ENCODE data around the gene ST7. TPM values are rescaled to one million over a fixed set of nuclear protein-coding genes. Genes with fewer than 3 reads are reported as not detected.

Gene ST7
- total RNA-seq, 1 experiment from 2014 or later, result 12.9 TPM

- Histone ChIP-seq H2BK120ac (ENCODE audit: low read depth, low read length, poor library complexity, severe bottlenecking) (no peak overlapping the region), H3K79me2 (ENCODE audit: insufficient read depth, low read length) (no peaks in the 10 kb centered on the region), H3K4me1 (ENCODE audit: insufficient read depth, low read length) (no peaks in the 10 kb centered on the region), H3K14ac (ENCODE audit: insufficient read depth, low read length) (no peak overlapping the region), H3K18ac (ENCODE audit: insufficient read length, low read depth, low read length) (no peak overlapping the region), H4K8ac (replicated peaks; ENCODE audit: insufficient read length, low read depth, low read length) (no peak overlapping the region), H3K4ac (ENCODE audit: low read depth, low read length) (no peak overlapping the region), H3K23me2 (ENCODE audit: insufficient read length, low read depth, low read length, poor library complexity, severe bottlenecking) (no peaks in the 10 kb centered on the region), H2BK5ac (ENCODE audit: insufficient read length, low read length) (no peak overlapping the region), H3K27ac (ENCODE audit: insufficient read length, low read depth, low read length) (no peak overlapping the region), H3K9me3 (ENCODE audit: control insufficient read depth, low read depth, low read length) (no peaks in the 10 kb centered on the region), H3K23ac (ENCODE audit: insufficient read length, low read depth, low read length) (no peak overlapping the region), H4K20me1 (ENCODE audit: control insufficient read depth, insufficient read depth, insufficient read length) (no peaks in the 10 kb centered on the region), H3T11ph (ENCODE audit: low read length) (no peak overlapping the region), H3K27me3 (ENCODE audit: insufficient read depth, low read length) (no peaks in the 10 kb centered on the region), H3K56ac (ENCODE audit: insufficient read length, low read depth, low read length) (no peak overlapping the region), H2BK20ac (ENCODE audit: low read depth, low read length, poor library complexity, severe bottlenecking) (no peak overlapping the region), H2BK15ac (ENCODE audit: low read depth, low read length) (no peak overlapping the region), H4K91ac (ENCODE audit: insufficient read length, low read depth, low read length) (no peak overlapping the region), H4K5ac (ENCODE audit: insufficient read length, low read depth, low read length) (no peak overlapping the region), H3K79me1 (ENCODE audit: insufficient read depth, low read depth, low read length, poor library complexity, severe bottlenecking) (no peaks in the 10 kb centered on the region), H2BK12ac (ENCODE audit: insufficient read length, low read depth, low read length) (no peak overlapping the region), H2AK5ac (ENCODE audit: insufficient read length, low read length) (no peak overlapping the region), H3K4me2 (ENCODE audit: insufficient read depth, insufficient read length, low read length) (no peak overlapping the region), H3K9ac (ENCODE audit: extremely low read depth, insufficient read length, low read length) (no peak overlapping the region), H2AFZ (ENCODE audit: low read length) (no peak overlapping the region)
- Mint-ChIP-seq H3K4me3 (no peak overlapping the region), H3K27ac (no peak overlapping the region), H3K9me3 (no peaks in the 10 kb centered on the region), H3K27me3 (ENCODE audit: low read depth) (no peaks in the 10 kb centered on the region), H3K4me1 (no peaks in the 10 kb centered on the region), H3K36me3 (ENCODE audit: insufficient read depth in 1 of 3, low read depth in 3 of 3) (peaks cover 36 to 71% (median 71%) of the 10 kb centered on the region in 3 experiments)
- WGBS (ENCODE audit: extremely low coverage, insufficient read length, low lambda C conversion rate), result no CpG with 5 or more reads among the region's 1 CpG
- no peak for DNase-seq
- no peak for TF ChIP-seq CTCF (conservative IDR thresholded peaks at IDR 0.05)
Observed at GRCh38 chr7:116912269-116912909, 40.9 kb upstream of the ST7 start.
